NCI-H187 (cell line): ENCODE results near the gene TNS1.

Source experiments
- DNase-seq, 2 experiments: peaks; one replicate each; lab custom pipeline; 2025; lab: John Stamatoyannopoulos, UW

The TNS1 gene

DNA sequence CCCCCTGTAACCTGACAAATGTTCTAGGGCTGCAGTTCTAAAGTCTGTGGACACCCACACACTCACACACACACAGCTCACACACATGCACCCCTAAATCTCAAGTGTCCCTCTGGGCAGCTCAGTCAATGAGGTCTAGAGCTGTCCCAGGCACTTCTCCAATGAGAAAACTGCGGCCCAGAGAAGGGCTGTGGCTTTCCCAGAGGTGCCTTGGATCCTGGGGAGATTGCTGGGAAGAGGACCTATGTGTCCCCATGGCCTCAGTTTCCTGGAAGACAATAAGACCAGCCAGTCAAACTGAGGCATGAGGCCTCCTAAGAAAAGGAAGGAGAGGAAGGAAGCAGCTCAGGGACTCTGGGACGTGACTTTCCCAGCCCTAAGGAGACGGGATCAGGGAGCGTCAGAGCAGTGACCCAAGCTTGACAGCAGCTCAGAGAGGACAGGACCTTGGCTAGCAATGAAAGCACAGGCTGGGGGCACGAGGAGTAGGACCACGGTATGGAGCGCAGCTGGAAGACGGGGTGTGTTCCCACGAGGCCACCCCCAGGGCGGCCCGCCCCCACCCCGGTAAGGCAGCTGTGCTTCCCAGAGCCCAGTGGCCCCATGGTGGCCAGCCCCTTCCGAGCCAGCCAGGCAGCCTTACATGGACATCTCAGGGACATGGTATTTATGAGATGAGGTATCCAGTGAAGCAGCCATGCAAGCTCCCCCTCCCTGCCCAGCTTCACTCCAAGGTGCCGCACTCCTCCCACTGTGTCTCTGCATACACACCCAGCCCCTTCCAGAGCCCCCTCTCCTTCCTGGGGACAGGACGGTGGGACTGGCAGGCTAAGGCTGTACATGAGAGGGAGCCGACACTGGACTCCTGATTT, 46.0 kb downstream of the TNS1 start:
- no peak for DNase-seq

DNA sequence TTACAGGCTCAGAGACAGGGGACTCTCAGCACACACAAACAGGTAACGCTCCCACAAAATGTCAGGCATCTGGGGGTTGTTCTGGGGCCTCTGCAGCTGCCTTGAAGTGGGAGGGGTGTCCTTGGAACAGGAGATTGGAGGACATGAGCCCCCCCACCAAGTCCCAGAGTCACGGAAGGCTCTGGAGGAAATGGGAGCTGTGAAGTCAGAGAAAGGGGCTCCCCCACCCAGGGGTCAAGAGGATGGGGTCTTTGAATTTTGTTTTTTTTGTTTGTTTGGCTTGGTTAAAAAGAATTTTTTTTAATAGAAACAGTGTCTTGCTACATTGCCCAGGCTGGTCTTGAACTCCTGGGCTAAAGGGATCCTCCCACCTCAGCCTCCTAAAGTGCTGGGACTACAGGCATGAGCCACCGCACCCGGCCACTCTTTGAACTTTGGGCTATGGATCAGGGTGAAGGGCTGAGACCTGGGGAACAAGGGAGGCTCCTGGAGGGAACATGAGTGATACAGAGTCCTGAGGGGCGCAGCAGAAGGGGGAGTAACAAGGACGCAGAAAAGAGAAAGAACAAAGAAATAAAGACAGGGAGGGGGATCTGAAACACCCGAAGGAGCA, 46.8 kb downstream of the TNS1 start:
- DNase-seq, result no peak

DNA sequence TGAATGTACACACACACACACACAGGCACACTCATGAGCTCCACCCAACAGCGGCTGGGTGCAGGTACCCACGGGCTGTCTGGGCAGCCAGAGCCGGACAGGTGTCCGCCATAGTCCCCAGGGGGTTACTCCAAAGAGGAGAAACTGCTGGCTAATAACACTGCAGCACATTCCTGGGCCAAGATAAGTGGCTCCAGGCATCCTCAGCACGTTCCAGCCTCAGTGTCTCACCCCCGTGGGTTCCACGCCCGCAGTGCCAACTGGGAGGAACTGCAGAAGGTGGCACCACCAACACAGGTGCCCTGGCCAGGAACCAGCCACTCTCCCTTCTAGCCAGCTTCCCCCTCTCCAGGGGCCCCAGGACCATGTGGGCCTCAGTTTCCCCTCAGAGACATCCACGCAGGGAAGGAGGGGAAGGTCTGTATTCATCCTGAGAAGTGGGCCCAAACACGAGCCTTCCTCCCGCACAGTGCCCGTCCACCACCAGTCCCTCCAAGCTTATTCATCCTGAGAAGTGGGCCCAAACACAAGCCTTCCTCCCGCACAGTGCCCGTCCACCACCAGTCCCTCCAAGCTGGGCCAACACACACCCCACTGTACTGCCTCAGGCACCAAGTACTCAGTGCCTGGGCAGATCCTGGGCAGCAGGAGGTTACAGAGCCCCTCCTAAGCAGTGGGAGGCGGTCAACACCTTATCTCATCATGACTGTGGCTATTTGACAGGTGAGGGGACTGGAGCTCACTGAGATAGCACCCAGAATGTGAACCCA, 47.6 kb downstream of the TNS1 start:
- DNase-seq, result no peak

DNA sequence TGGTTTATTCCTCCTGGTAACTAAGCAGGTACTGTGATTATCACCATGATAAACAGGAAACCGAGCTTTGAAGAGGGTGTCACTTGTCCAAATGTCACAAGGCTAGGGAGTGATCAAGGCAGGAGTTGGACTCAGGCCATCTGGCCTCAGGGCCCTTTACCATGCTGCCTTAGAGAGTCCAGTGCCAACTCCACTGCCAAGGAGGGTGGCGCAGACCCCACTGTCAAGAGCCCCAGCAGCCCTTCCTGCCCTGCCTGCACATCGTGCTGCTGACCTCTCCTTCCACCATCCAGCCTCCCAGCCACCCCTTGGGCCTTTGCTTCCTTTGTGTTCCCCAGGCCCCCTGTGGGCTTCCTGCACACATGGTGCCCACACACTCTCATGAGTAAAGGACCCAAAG, 48.3 kb downstream of the TNS1 start:
- no peak for DNase-seq

DNA sequence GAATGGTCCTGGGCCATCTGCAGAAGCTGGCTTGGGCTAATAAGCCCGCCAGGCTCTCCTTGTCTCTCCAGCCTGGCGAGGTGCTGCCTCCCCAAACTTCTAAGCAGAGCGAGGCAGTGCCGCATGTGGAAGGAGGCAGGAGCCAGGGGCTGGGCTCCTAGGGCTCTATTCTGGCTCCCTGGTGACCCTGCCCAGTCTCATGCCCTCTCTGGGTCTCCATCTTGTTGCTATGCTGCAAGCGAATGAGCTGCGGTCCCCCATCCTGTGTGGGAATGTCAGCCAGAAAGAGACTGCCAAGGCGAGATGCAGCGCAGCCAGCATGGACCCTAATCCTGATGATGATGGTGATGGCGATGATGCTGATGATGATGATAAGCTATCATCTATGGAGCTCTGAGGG, 48.7 kb downstream of the TNS1 start:
- DNase-seq, result no peak

DNA sequence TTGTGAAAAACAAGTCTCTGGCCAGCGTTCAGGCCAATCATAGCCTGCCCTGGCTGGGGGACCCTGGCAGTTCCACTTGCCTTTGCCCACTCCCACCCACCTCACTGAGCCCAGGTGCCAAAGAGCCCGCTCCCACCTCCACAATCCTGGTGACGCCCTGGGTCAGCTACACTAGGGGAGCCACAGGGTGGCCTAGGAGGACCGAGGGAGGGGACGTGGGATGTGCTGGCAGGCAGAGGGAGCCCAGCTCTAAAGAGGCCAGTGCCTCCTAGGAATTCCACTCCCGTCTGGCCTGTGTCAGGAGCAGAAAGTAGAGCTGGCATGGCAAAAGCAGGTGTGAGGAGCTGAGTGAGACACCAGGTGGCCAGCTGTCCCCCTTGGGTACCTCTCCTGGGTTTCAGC, 49.3 kb downstream of the TNS1 start:
- no peak for DNase-seq

DNA sequence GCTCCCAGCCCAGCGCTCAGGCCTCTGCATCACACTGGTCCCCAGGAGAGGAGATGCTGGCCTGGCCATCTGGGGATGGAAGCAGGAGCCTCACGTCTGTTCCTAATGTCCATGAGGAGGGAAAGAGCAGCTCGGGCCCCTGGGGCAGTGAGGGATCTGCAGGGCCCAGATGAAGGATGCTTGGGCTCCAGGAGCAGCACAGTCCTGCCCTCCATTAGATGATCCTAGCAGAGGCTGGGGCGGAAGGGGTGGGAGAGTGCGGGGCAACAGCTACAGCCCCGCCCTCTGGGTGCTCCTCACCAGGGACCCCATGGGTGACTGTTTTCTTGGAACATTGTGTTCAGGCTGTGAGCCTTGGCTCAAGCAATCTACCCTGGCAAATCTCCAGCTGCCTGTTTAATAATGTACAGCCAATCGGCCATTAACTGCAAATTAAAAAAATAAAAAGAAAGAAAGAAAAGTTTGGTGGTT, 49.7 kb downstream of the TNS1 start:
- no peak for DNase-seq

DNA sequence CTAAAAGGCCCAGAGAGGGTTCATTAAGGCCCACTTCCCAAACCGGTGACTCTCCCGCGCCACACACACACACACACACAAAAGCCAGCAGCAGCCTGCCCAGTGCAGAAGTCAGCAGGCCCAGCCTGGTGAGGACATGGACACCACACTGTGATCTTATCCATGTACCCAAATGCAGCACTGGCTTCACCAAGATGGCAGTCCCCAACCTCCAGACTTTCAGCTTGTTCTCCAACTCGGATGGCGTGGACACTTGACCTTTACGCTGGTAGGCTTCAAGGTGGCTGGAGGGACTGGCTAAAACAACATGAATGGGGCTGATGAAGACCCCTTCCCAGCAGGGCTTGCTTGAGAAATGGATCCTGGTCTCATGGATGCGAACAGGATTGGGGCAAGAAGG, 50.4 kb downstream of the TNS1 start:
- no peak for DNase-seq

DNA sequence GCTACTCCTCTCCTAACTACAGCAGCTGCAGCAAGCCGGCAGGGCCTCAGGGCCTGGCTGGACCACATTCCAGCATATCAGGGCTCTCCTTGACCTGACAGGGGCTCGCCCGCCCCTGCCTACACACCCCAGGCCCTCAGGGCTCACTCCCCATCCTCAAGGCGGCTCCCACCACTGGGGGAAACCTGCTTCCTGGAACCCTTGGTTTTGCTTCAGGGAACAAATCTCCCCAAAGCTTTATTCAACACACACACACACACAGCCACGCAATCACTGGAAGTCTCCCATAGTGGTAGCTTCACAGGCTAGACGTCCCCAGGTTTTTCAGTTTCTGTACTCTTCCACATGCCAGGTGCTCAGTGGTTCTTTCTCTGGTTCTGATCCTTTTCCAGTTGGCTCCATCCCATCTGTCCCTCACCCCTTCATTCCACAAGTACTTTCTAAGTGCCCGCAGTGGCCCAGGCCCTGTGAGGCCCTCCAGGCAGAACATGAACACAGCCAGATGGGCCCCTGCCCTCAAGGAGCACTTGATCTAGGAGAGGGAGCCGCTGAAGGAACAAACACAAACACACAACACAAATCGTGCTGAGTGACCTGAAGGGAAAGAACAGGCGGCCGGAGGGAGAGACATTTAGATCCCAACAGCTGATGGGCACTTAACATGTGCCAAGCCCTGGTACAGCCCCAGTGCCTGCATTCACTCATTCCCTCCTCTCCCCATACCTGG, 51.1 kb downstream of the TNS1 start:
- DNase-seq, result no peak

DNA sequence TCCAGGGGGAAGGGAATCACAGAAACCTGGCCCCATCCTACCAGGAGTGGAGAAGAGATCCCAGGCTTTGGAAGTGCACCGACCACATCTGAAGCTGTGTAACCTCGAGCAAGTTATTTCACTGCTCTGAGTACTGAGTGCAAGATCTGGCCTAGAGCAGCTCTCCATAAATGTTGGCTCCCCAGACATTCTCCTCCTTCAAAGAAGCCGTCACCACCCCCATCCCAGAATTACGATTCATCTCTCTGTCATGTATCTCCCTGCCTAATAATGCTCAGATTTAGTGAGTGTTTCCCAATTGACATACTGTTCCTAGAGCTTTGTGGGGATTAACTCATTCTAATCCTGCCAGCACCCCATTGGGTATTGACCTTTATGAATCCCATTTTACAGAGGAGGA, 51.7 kb downstream of the TNS1 start:
- no peak for DNase-seq

DNA sequence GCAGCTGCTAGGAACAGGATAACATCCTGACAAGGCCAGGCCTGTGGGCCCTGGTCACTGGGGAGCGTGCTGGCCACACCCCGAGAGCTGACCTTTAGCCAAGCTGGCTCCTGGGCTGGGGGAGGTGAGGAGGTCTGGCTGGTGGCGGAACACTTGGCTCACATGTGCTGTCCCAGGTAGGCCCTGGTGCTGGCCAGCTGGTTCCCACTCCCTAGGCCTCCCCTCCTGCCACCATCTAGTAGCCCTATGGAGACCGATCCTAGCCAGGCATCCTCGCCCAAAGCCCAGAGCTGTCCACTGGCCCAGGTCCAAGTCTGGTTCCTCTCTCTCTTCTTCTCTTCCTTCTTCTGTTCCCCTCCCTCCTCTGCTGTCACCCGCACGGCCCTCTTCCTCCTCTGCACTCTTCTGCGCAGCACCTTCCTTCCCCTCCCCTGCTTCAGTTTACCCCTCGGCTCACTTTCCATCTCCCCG, 52.4 kb downstream of the TNS1 start:
- no peak for DNase-seq

DNA sequence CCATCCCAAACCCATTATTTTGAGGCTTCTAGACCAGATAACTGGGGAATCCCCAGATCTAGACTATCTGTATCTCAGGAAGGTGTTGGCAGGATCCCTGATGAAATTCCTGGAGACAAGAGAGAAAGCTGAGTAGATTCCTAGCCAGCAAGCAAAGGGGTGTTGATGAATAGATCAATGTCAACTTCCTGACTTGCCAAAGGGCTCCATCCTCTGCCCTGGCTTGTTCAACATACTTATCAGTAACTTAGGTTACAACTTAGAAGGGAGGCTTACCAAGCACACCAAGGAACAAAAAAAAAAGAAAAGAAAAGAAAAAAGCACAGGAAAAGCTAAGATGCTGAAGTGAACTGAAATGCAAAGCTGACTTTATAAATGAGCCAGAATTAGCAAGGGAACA, 53.3 kb downstream of the TNS1 start:
- no peak for DNase-seq

DNA sequence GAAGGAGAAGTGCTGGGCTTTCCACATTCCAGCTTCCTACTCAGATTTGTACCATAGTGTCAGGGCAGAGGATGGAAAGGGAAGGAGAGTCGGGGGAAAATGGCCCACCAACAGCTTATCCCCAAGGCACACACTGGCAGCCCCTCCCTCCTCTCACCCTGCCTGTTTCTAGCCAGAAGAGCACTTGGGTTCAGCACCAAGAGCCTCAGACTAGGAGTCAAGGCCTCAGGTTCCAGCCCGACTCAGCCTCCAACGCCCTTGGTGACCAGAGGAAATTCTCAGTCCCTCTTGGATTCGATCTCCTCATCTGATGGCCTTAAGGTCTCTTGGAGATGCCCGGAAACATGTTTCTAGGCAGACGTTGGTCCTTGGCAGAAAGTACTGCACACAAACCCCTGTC, 53.9 kb downstream of the TNS1 start:
- DNase-seq, result no peak

DNA sequence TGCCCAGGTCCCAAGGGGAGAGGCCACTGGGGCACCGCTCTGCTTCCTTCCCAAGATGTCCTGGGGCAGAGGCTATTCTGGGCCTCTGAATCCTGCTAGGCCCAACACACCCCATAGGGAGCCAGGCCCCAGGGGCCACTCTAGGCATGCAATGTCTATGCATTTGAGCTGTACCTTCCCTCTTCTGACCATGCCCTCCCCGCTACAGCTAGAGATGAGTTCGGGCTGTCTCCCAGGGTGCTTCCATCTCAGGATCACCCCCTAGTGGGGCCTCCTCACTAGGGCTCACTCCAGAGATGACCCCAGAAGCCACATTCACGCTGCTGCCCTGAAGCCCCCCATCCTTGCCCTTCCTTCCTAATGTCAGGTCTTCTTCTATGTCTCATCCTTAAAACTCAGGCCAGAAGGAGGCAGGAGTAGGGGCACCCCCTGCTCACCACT, 54.4 kb downstream of the TNS1 start:
- no peak for DNase-seq

DNA sequence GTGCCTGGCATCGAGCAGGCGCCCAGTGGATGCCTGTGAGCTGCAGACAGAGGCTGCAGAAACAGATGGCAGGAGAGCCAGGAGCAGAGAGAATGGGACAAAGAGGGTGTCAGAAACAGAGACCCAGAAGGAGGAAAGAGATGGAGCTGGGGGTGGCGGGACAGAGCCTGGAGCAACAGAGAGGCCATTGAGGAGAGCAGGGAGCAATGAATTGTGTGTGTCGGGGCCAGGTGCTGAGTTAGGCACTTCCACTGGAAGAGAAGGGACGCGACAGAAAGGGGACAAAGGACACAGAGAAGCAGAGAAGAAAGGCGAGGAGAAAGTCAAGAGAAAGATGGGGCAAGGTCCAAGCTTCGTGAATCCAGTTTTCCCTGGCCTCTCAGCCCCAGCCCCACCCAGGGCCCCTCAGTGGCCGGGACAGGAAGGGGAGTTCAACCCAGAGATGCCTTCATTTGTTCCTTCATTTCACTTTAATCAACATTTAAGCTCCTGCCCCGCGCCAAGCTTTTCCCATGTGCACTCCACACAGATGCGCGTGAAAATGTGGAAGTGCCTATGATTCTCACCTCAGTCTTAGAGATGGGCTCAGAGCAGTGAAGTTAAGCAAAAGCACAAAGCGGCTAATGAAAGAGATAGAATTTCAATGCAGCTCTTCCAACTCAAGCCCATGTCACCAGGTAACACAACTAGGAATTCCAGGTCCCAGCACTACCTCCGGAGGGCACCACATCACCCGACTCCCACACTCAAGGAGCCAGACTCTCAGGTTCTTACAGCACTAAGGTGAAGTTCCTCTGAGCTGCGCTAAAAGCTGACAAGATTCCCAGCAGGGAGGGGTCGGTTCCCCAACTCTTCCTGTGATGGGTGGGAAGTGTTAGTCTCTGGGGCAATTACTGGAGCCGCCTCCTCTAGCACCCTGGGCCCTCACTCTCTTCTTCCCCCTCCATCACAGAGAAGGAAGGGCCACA, 55.1 kb downstream of the TNS1 start:
- DNase-seq, result no peak

DNA sequence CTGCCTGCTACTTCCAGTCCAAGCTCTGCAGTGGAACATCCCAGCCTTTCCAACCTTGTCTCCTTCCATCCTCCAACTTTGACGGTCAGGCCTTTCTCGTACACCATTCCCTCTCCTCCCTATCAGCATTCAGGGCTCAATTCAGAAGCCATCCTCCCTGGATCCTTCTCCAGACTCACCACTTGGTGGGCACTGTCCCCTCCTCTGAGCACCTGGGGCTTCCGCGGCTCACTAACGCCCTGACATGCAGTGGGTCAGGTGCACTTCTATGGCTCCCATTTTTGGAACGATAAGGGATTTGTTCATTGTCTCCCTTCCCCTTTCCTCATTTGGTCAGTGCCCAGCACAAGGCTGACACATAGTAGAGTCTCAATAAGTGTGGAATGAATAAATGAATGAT, 56.7 kb downstream of the TNS1 start:
- no peak for DNase-seq

DNA sequence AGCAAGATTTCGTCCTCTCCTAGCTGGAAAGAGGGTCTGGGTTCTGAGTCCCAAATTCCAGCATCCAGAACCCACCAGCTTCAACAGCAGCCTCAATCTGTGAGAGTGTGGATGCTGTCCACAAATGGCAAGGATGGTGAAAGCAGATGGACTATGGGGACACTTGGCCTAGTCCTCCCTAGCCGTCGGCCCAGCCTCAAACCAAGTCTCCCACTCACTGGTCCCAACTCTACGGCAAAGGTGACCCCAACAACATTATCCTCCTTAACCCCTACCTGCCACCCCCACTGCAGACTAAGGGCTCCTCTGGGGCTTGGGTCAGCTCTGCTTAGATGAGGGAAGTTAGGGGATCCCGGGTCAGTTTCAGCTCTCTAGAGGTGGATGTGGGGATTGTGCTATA, 57.3 kb downstream of the TNS1 start:
- no peak for DNase-seq

DNA sequence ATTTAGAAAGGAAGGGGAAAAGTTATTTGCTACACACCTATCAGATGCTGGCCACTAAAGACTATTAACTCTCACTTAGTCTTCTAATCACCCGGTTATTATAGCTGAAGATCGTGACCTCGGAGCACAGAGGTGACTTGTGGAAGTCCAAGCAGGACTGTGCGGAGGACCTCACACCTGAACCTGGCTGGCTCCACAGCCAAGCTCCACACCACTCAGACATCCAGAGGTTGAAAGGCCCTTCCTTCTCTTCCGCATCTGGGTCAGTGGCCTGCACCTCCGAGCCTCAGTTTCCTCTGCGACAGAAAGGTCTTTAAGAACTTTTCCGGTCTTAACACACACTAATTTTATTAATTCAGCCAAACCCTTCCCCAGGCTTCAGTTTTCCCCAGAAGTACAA, 57.9 kb downstream of the TNS1 start:
- DNase-seq, result no peak

DNA sequence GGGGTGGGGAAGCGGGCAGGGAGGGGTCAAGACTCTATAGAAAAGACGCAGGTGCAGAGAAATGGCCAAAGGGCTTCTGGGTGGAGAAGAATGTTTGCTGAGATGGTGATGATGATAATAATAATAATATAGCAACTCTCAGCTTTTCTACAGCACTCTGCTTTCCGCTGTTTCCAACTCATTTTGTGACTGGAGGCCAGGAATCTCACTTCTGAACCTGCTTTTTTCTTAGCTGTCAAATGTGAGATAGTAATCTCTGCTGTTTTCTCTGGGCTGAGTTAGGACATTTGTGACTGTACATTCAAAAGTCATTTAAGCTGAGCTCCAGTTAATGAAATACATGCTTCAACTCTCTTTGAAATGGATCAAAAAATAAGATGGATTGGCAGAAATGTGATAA, 58.4 kb downstream of the TNS1 start:
- DNase-seq, result no peak

DNA sequence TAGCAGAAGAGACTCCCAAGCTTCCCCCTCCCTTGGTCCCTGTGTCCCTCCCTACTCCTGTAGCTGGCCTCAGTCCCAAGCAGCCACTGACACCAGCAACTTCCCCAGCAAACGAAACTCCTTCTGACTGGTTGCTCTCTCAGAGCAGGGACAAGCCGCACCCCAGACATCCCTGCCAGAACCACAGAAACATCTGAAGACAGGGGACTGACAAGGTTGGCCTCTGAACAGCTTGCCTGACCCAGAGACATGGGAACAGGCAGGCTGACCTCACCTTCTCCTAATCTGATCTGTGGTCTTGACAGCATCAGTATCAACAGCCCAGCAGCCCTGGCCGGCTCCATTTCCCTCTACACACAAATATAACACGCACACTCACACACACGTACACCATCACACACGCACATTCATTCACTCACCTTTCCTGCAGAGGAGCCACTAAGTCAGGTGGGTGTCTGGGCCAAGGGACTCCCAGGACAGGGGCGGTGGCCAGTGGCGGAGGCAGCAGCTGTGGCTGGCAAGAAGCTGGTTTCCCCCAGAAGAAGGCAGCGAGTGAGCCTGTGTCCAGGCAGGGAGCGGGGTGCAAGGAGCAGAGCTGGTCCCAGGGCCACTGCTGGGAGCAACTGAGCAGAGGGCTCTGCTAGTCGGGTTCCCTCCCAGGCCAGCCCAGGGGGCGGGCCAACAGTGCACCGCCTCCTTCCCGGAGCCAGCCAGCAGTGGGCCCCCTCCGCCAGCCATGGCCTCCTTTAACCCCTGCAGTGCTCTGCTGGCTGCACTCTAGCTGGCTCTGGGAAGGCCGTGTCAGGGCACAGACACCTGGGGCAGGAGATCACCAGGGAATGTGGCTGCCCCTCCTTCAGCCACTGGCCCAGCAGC, 59.1 kb downstream of the TNS1 start:
- peak in 1 of 2 experiments; percentile 26 for DNase-seq
